ENCODE results near the gene HTRA3. TPM values are rescaled to one million over a fixed set of nuclear protein-coding genes. Genes with fewer than 3 reads are reported as not detected.

The HTRA3 gene
- total RNA-seq, 4 donors from 2014 or later = 1.8 to 13.0 (median 6.6) TPM

DNA sequence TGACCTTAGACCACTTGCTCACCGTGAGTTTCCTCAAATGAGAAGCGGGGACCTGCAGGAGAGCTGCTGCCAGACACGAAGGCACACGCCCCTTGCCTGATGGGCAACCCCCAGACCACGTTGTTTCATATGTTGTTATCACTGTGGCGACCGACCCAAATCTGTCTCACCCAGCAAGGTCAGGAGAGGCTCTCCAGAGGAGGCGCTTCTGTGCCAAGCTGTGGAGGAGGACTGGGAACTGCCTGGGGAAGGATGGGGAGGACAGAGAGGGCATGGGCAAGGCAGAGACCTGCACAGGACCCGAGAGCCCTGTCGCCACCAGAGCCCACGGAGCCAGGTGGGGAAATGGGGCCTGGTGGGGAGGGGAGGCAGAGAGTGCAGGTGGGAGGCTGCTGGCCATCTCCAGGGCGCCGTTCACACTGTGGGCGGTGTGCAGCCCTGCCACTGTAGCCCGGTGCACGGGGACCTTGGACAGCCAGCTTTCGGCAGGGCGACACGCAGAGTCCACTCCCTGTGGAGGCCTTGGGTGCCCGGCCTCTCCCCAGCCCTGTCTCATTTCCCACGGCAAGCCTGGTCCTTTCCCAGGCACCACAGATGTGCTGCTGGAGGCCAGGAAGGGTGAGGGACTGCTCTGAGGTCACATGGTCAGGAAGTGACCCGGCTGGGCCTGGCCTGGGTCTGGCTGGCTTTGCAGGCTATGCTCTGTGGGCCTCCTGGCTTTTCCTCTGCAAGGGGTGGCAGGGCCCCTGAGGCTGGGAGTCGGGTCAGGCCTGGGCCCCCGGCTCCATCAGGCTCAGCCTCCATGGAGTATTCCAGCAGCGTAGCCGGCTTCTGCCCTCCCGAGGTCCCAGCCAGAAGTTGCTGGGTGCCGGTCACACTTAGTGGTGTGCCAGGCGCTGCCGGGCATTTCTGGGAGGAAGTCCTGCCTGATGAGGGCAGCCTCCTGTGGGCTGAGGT is 3.2 kb downstream of the HTRA3 start:
- no peaks in the 10 kb centered on the region for H3K36me3 ChIP-seq
- H3K4me3 ChIP-seq = peak overlapping the region in 1 of 4 donors; percentile 34
- peaks cover 0 to 53% (median 8%) of the 10 kb centered on the region in 4 donors for H3K27me3 ChIP-seq
- peaks cover 21 to 85% (median 40%) of the 10 kb centered on the region in 3 donors for H3K4me1 ChIP-seq
- H3K9me3 ChIP-seq = no peaks in the 10 kb centered on the region
- peak overlapping the region; percentile 16 to 76 (median 44) for H3K27ac ChIP-seq
- WGBS, 2 donors = 41 to 51% methylated on average over 5 to 13 of the region's 30 CpGs
- intact Hi-C loops (cut with DNase I) = no loop called here
- no peak for DNase-seq
- TF ChIP-seq, protein P1, sequence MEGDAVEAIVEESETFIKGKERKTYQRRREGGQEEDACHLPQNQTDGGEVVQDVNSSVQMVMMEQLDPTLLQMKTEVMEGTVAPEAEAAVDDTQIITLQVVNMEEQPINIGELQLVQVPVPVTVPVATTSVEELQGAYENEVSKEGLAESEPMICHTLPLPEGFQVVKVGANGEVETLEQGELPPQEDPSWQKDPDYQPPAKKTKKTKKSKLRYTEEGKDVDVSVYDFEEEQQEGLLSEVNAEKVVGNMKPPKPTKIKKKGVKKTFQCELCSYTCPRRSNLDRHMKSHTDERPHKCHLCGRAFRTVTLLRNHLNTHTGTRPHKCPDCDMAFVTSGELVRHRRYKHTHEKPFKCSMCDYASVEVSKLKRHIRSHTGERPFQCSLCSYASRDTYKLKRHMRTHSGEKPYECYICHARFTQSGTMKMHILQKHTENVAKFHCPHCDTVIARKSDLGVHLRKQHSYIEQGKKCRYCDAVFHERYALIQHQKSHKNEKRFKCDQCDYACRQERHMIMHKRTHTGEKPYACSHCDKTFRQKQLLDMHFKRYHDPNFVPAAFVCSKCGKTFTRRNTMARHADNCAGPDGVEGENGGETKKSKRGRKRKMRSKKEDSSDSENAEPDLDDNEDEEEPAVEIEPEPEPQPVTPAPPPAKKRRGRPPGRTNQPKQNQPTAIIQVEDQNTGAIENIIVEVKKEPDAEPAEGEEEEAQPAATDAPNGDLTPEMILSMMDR (IDR thresholded peaks at IDR 0.05) = no peak
- no peak for TF ChIP-seq POLR2A (IDR thresholded peaks at IDR 0.05)

- H3K4me1 ChIP-seq = peaks cover 21 to 92% (median 46%) of the 10 kb centered on the region in 3 donors
- WGBS, 2 donors = 84 to 88% methylated on average over 5 to 7 of the region's 13 CpGs
- H3K27ac ChIP-seq = peak overlapping the region; percentile 16 to 76 (median 44)
- no peak overlapping the region for H3K4me3 ChIP-seq
- intact Hi-C loops (cut with DNase I) = no loop called here
- peaks cover 0 to 48% (median 8%) of the 10 kb centered on the region in 4 donors for H3K27me3 ChIP-seq
- DNase-seq = no peak
- no peaks in the 10 kb centered on the region for H3K36me3 ChIP-seq
- TF ChIP-seq POLR2A (IDR thresholded peaks at IDR 0.05) = no peak
- TF ChIP-seq, protein P1 (IDR thresholded peaks at IDR 0.05) = no peak
- no peaks in the 10 kb centered on the region for H3K9me3 ChIP-seq
Observed at GRCh38 chr4:8273450-8273849, 3.9 kb downstream of the HTRA3 start.

DNA sequence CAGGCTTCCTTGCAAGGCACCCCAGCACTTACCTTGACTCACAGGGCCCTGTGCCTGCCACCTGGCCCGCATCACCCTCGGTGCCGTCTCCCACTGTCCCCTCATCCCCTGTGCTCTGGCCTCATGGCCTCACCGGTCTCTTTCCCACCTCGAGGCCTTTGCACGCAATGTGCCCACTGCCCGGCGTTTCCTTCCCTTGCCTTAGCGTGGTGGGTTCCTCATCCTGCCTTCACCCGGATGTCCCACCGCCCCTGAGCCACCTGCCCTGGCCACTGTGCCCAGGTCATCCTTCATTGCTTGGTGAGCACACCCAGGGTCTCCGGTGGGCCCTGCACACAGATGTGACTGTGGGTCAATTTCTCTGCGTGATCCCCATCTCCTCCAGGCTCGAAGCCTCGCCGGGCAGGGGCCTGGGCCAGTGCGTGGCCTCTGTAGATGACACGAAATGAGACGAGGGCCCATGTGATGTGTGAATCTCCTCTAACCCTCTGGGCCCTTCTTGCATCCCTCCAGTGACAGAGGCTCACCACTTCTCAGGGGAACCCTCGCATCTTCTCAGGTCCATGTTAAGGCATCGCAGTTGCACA is 4.6 kb downstream of the HTRA3 start:
- H3K4me3 ChIP-seq = no peak overlapping the region
- H3K27ac ChIP-seq = peak overlapping the region in 3 of 4 donors; percentile 34 to 76 (median 64)
- H3K27me3 ChIP-seq = peaks cover 0 to 40% (median 7%) of the 10 kb centered on the region in 4 donors
- intact Hi-C loops (cut with DNase I) = no loop called here
- no peaks in the 10 kb centered on the region for H3K9me3 ChIP-seq
- whole genome bisulfite sequencing, 2 donors = 88 to 90% methylated on average over 9 to 14 of the region's 21 CpGs
- TF ChIP-seq, protein P1 (IDR thresholded peaks at IDR 0.05) = no peak
- TF ChIP-seq POLR2A (IDR thresholded peaks at IDR 0.05) = no peak
- no peaks in the 10 kb centered on the region for H3K36me3 ChIP-seq
- DNase-seq = no peak
- peaks cover 20 to 97% (median 48%) of the 10 kb centered on the region in 3 donors for H3K4me1 ChIP-seq

DNA sequence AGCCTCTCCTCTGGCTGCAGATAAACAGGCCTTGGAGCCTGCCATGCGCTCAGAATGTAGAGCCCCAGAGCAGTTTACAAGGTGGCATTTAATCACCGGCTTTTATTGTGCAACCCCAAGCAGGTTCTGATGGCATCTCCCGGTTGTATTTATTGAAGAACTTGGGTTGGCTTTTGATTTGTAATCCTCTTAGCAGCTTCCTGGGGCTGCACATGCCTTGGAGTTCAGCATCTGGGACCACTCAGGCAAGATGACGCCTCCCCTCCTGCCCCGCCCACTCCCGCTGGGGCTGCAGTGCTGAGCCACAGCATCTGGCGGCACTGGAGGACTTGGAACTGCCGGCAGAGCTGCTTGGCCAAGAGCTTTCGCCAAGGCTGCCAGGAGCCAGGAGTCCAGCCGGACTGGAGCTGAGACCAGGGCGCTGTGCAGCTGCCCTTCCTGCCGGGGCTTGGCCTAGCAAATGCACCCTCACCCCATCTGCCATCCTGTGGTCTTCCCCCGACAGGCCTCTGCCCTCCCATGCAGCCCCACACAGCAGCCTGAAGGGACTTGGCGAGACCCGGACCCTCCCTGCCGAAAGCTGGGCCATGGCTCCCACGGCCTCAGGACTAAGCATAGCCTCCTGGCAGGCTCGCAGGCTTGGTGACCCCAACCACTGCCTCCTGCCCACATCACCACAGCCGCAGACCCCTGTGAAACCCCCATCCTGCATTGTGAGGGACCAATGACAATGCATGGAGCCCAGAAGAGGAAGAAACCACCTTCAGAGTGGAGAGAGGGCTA is 5.4 kb downstream of the HTRA3 start:
- H3K4me3 ChIP-seq = no peak overlapping the region

More for the DNA sequence above, 5.4 kb downstream of the HTRA3 start:
- DNase-seq = no peak
- 66 to 100% methylated on average over 1 to 5 of the region's 19 CpGs for WGBS, 2 donors
- intact Hi-C loops (cut with DNase I) = no loop called here
- TF ChIP-seq, protein P1 (IDR thresholded peaks at IDR 0.05) = peak in 1 of 6 experiments; percentile 9
- TF ChIP-seq POLR2A (IDR thresholded peaks at IDR 0.05) = no peak
- Histone ChIP-seq H3K36me3 (no peaks in the 10 kb centered on the region), H3K4me1 (peaks cover 12 to 96% (median 45%) of the 10 kb centered on the region in 3 donors), H3K27ac (peak overlapping the region in 3 of 4 donors; percentile 47 to 76 (median 64)), H3K9me3 (no peaks in the 10 kb centered on the region), H3K27me3 (peaks cover 0 to 32% (median 5%) of the 10 kb centered on the region in 4 donors)

All from esophagus squamous epithelium (tissue), 5 donors.